Measurements from ENCODE around the gene ZNF814.

- no peak for TF ChIP-seq POLR2AphosphoS5 (IDR thresholded peaks at IDR 0.05; ENCODE audit: low read depth, low read length)
- no peak for TF ChIP-seq POLR2A (IDR thresholded peaks at IDR 0.05; ENCODE audit: low read depth, low read length)
Observed at GRCh38 chr19:57934820-57935665, 46.2 kb upstream of the ZNF814 start, which contains the start of gene ZNF418.
